Measurements from ENCODE around the gene CCDC27. TPM values are rescaled to one million over a fixed set of nuclear protein-coding genes. Genes with fewer than 3 reads are reported as not detected.

Gene CCDC27
- total and polyA plus RNA-seq, 5 donors from 2014 or later, result not detected

DNA sequence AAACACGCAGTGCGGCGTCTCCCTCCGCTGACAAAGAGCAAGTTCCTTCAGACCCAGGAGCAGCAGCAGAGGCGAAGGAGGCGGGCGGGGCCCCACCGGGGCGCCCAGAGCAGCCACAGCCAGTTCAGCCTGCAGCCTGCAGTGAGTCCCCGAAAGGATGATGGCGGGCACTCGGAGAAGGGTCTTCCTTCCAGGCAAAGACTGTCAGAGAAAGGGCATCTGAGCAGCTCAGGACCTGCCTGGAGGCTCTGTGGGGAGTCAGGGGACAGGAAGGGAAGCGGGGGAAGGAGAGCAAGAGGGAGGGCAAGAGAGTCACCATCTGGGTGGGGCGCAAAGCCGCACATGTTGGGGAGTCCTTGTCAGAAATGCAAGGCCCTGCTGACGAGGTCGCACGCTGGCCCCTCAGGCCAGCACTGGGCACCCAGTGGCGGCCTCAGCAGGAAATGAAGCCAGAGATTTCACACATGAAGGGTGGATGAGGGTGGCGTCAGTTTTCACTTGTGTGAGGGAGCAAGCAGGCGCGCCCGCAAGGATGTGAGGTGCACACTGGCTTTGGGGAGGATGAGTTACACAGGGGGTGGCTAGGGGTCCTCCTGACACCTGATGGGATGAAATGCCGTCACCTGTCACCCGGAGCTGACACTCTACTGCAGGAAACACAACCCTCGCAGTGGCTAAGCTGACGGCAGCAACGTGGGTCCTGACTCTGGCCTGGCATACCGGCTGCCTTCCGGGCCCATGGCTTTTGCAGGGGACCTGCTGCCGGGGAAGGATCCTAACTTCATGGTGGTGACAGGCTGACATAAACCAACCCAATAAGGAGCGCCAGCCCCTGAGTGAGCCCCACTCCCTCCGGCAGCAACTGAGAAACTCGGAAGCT, 37.4 kb downstream of the CCDC27 start:
- Mint-ChIP-seq H3K27me3 (no peaks in the 10 kb centered on the region), H3K4me1 (peaks cover 4 to 40% (median 16%) of the 10 kb centered on the region in 4 donors), H3K36me3 (peaks cover 8% of the 10 kb centered on the region), H3K9me3 (no peaks in the 10 kb centered on the region), H3K4me3 (no peak overlapping the region), H3K27ac (no peak overlapping the region)
- H3K27me3 ChIP-seq (ENCODE audit: control insufficient read depth, insufficient read depth, low read length), result no peaks in the 10 kb centered on the region
- peaks cover 17% of the 10 kb centered on the region for H3K4me1 ChIP-seq (ENCODE audit: control insufficient read depth, insufficient read depth, low read length, poor library complexity, severe bottlenecking)
- no peak overlapping the region for H3K27ac ChIP-seq (ENCODE audit: insufficient read depth, low read length, poor library complexity, severe bottlenecking)
- no peak for DNase-seq
- H3K36me3 ChIP-seq (ENCODE audit: control insufficient read depth, insufficient read depth, low read length), result peaks cover 29% of the 10 kb centered on the region
- no peak overlapping the region for H3K4me3 ChIP-seq (ENCODE audit: low read depth, low read length)
- no peak for ATAC-seq (ENCODE audit: low read depth in 2 of 2)
- H3K9me3 ChIP-seq (ENCODE audit: control insufficient read depth in 2 of 2, low read length in 2 of 2), result no peaks in the 10 kb centered on the region

DNA sequence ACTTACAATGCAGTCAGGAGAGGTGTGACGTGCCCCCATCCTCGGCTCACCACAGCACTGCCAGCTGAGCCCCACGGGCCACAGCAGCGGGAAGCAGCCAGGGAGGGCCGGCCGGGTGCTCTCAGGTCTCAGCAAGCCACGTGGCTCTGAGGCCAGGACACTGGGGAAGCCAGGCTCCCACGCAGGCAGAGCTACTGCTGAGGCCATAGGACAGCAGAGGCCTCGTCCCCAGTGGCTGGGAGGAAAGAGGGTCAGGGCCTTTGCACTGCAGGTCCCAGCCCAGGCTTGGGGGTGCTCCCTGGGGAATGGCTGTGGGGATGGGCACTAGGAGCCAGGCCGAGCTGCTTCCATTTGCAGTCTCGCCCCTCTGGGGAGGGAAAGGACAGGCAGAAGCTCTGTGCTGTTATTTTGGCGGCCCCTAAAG, 38.3 kb downstream of the CCDC27 start:
- peaks cover 3% of the 10 kb centered on the region for H3K36me3 Mint-ChIP-seq
- H3K27me3 Mint-ChIP-seq, result no peaks in the 10 kb centered on the region
- H3K4me1 Mint-ChIP-seq, result peaks cover 5 to 48% (median 22%) of the 10 kb centered on the region in 4 donors
- H3K27ac Mint-ChIP-seq, result no peak overlapping the region
- DNase-seq, result no peak
- H3K4me3 Mint-ChIP-seq, result no peak overlapping the region
- ATAC-seq (ENCODE audit: low read depth in 2 of 2), result no peak
- H3K36me3 ChIP-seq (ENCODE audit: control insufficient read depth, insufficient read depth, low read length), result peaks cover 21% of the 10 kb centered on the region
- no peaks in the 10 kb centered on the region for H3K27me3 ChIP-seq (ENCODE audit: control insufficient read depth, insufficient read depth, low read length)
- no peak overlapping the region for H3K27ac ChIP-seq (ENCODE audit: insufficient read depth, low read length, poor library complexity, severe bottlenecking)
- no peaks in the 10 kb centered on the region for H3K9me3 ChIP-seq (ENCODE audit: control insufficient read depth in 2 of 2, low read length in 2 of 2)
- H3K4me3 ChIP-seq (ENCODE audit: low read depth, low read length), result no peak overlapping the region
- H3K4me1 ChIP-seq (ENCODE audit: control insufficient read depth, insufficient read depth, low read length, poor library complexity, severe bottlenecking), result peaks cover 25% of the 10 kb centered on the region
- H3K9me3 Mint-ChIP-seq, result no peaks in the 10 kb centered on the region

DNA sequence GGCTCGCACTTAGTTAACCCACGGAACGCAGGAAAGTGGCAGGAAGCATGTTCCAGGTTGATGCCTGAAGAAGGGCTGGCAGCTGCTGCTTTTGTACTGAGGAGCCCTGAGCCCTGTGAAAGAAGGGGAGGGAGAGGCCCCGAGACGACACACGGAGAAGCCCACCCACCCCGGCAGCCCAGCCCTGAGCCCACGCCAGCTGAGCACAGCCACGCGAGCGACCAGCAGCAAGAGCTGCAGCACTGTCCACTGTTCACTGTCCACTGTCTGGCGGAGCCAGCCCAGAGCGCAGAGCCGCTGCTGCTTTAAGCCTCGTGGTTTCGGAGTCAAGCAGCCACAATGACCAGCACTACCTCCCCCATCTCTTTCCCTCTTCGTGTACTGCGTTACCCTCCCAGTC, 38.7 kb downstream of the CCDC27 start:
- DNase-seq (no peak), ATAC-seq (ENCODE audit: low read depth in 2 of 2) (no peak)
- H3K36me3 Mint-ChIP-seq, result peaks cover 3% of the 10 kb centered on the region
- Histone ChIP-seq H3K9me3 (ENCODE audit: control insufficient read depth in 2 of 2, low read length in 2 of 2) (no peaks in the 10 kb centered on the region), H3K4me1 (ENCODE audit: control insufficient read depth, insufficient read depth, low read length, poor library complexity, severe bottlenecking) (peaks cover 30% of the 10 kb centered on the region), H3K27me3 (ENCODE audit: control insufficient read depth, insufficient read depth, low read length) (no peaks in the 10 kb centered on the region), H3K36me3 (ENCODE audit: control insufficient read depth, insufficient read depth, low read length) (peaks cover 21% of the 10 kb centered on the region), H3K27ac (ENCODE audit: insufficient read depth, low read length, poor library complexity, severe bottlenecking) (no peak overlapping the region), H3K4me3 (ENCODE audit: low read depth, low read length) (no peak overlapping the region)
- peaks cover 5 to 49% (median 23%) of the 10 kb centered on the region in 4 donors for H3K4me1 Mint-ChIP-seq
- H3K9me3 Mint-ChIP-seq, result no peaks in the 10 kb centered on the region
- no peak overlapping the region for H3K27ac Mint-ChIP-seq
- H3K27me3 Mint-ChIP-seq, result no peaks in the 10 kb centered on the region
- H3K4me3 Mint-ChIP-seq, result no peak overlapping the region

DNA sequence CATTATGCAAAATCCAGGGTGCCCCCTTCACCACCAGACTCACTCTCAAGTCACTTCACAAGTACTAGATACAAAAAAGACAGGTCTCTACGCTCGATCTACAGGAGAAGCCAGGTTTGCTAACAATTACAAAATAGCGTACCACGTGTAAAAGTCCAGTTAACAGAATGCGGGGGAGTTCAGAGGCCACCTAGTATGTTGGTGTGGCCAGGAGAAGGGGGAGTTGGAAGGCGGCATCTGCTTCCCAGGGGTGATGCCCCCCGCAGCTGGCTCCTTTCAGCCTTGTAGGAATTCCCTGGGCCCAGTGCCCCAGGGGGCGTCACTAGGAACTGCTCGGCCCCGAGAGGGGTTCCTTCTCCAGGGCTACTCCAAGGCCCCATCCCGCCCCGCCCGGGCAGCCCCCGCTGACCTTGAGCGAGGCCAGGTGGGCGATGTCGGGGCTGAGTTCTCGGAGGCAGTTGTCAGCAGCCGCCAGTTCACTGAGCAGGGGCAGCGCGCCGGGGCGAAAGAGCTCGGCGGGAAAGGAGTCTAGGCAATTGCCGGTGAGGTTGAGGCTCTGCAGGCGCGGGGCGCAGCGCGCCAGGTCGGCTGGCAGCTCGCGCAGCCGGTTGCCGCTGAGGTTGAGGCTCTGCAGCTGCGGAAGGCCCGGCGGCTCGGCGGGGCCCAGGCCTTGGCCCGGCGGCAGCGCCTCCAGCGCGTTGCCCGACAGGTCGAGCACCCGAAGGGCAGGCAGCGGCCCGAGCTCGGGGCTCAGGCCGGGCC, 43.4 kb downstream of the CCDC27 start:
- Mint-ChIP-seq H3K4me3 (peak overlapping the region; percentile 85 to 89 (median 88)), H3K9me3 (peaks cover 0 to 3% (median 0%) of the 10 kb centered on the region in 7 donors), H3K27ac (peak overlapping the region in 2 of 3 donors; percentile 4 to 93), H3K27me3 (peaks cover 1% of the 10 kb centered on the region), H3K36me3 (peaks cover 10% of the 10 kb centered on the region), H3K4me1 (peaks cover 13 to 49% (median 29%) of the 10 kb centered on the region in 4 donors)
- H3K4me3 ChIP-seq (ENCODE audit: low read depth, low read length), result peak overlapping the region; percentile 69
- peaks cover 30% of the 10 kb centered on the region for H3K4me1 ChIP-seq (ENCODE audit: control insufficient read depth, insufficient read depth, low read length, poor library complexity, severe bottlenecking)
- no peak for ATAC-seq (ENCODE audit: low read depth in 2 of 2)
- H3K27me3 ChIP-seq (ENCODE audit: control insufficient read depth, insufficient read depth, low read length), result no peaks in the 10 kb centered on the region
- peaks cover 7% of the 10 kb centered on the region for H3K36me3 ChIP-seq (ENCODE audit: control insufficient read depth, insufficient read depth, low read length)
- no peak overlapping the region for H3K27ac ChIP-seq (ENCODE audit: insufficient read depth, low read length, poor library complexity, severe bottlenecking)
- peak in 1 of 3 donors; percentile 38 for DNase-seq
- no peaks in the 10 kb centered on the region for H3K9me3 ChIP-seq (ENCODE audit: control insufficient read depth in 2 of 2, low read length in 2 of 2)

DNA sequence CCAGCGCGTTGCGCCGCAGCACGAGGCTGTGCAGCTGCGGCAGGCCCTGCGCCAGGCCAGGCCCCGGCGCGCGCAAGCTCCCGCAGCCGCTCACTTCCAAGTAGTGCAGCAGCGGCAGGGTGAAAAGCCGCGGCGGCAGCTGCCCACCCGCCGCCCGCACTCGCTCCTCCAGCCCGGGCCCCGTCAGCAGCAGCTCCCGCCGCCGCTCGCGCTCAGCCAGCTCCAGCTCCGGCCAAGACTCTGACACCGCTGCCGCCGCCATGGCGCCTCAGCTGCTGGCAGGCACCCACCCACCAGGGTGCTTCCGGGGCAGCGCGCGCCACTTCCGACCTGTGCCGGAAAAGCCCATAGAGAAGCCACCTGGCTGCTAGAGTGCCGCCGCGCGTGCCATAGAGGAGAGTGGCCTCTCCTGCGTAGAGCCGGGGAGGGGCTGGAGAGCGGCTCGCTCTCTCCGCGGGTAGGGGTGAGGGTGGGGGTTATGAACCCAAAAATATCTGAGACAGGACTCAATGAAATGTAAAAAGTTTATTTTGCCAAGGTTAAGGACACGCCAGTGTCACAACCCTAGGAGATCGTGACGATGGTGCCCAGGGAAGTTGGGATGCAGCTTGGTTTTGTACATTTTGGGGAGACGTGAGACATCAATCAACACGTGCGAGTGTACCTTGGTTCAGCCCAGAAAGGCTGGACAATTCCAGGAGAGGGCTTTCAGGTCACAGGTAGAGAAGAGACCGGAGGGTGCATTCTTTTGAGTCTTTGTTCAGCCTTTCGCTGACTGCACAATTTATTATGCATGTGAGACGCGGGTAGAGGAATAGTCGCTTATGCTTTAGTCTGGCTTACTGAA, 44.2 kb downstream of the CCDC27 start, which contains the start of gene LRRC47:
Gene LRRC47 (minus strand): TSS at position 284 of the 847 bp plus-strand sequence. CDS start 22 bp downstream, at position 262.
- no peaks in the 10 kb centered on the region for H3K27me3 ChIP-seq (ENCODE audit: control insufficient read depth, insufficient read depth, low read length)
- no peaks in the 10 kb centered on the region for H3K9me3 ChIP-seq (ENCODE audit: control insufficient read depth in 2 of 2, low read length in 2 of 2)
- Mint-ChIP-seq H3K27me3 (peaks cover 9% of the 10 kb centered on the region), H3K9me3 (peaks cover 0 to 3% (median 0%) of the 10 kb centered on the region in 7 donors), H3K36me3 (peaks cover 10% of the 10 kb centered on the region), H3K27ac (peak within 1 kb of the TSS; percentile 92 to 97 (median 93)), H3K4me1 (peaks cover 16 to 54% (median 33%) of the 10 kb centered on the region in 4 donors), H3K4me3 (peak within 1 kb of the TSS; percentile 89 to 98 (median 95))
- ATAC-seq (ENCODE audit: low read depth in 2 of 2) (peak; percentile 100), DNase-seq (peak; percentile 92 to 95 (median 95))
- peak within 1 kb of the TSS; percentile 28 for H3K27ac ChIP-seq (ENCODE audit: insufficient read depth, low read length, poor library complexity, severe bottlenecking)
- H3K36me3 ChIP-seq (ENCODE audit: control insufficient read depth, insufficient read depth, low read length), result peaks cover 7% of the 10 kb centered on the region
- peaks cover 30% of the 10 kb centered on the region for H3K4me1 ChIP-seq (ENCODE audit: control insufficient read depth, insufficient read depth, low read length, poor library complexity, severe bottlenecking)
- peak within 1 kb of the TSS; percentile 92 for H3K4me3 ChIP-seq (ENCODE audit: low read depth, low read length)

DNA sequence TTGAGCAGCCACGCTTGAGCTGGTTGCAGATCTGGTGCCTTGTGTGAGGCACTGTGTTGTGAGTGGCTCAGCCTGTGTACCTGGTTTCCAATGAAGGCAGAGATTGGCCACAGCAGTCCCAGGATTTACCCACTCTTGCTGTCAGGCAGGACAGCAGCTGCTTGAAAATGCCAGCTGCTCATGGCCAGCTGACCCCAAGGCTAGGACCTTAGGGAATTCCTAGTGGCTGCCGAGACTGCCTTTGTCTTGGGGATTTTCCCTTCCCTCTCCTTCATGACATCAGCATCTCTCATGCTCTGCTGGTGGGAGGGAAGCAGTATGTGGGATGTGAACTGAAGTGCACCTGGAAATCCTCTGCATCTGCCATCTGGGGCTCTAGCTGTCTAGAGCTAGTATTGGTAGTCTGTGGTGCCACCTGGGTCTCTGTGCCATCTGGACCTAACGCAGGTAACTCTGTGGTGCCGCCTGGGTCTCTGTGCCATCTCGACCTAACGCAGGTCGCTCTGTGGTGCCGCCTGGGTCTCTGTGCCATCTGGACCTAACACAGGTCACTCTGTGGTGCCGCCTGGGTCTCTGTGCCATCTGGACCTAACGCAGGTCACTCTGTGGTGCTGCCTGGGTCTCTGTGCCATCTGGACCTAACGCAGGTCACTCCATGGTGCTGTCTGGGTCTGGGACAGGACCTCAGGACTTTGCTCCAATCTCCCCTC, 47.9 kb downstream of the CCDC27 start:
- no peaks in the 10 kb centered on the region for H3K9me3 ChIP-seq (ENCODE audit: control insufficient read depth in 2 of 2, low read length in 2 of 2)
- H3K9me3 Mint-ChIP-seq, result peaks cover 0 to 3% (median 0%) of the 10 kb centered on the region in 7 donors
- peaks cover 15% of the 10 kb centered on the region for H3K4me1 ChIP-seq (ENCODE audit: control insufficient read depth, insufficient read depth, low read length, poor library complexity, severe bottlenecking)
- H3K27ac Mint-ChIP-seq, result no peak overlapping the region
- no peak for ATAC-seq (ENCODE audit: low read depth in 2 of 2)
- H3K27me3 Mint-ChIP-seq, result peaks cover 29% of the 10 kb centered on the region
- H3K27me3 ChIP-seq (ENCODE audit: control insufficient read depth, insufficient read depth, low read length), result peaks cover 8% of the 10 kb centered on the region
- no peak for DNase-seq
- peaks cover 14 to 24% (median 18%) of the 10 kb centered on the region in 4 donors for H3K4me1 Mint-ChIP-seq
- H3K36me3 Mint-ChIP-seq, result peaks cover 7% of the 10 kb centered on the region
- H3K36me3 ChIP-seq (ENCODE audit: control insufficient read depth, insufficient read depth, low read length), result no peaks in the 10 kb centered on the region
- H3K27ac ChIP-seq (ENCODE audit: insufficient read depth, low read length, poor library complexity, severe bottlenecking), result no peak overlapping the region
- peak overlapping the region in 1 of 4 donors; percentile 65 for H3K4me3 Mint-ChIP-seq
- no peak overlapping the region for H3K4me3 ChIP-seq (ENCODE audit: low read depth, low read length)

All from CD4-positive, CD25-positive, alpha-beta regulatory T cell (primary cell).